ENCODE measurements around the gene ITGAE.

Gene ITGAE

DNA sequence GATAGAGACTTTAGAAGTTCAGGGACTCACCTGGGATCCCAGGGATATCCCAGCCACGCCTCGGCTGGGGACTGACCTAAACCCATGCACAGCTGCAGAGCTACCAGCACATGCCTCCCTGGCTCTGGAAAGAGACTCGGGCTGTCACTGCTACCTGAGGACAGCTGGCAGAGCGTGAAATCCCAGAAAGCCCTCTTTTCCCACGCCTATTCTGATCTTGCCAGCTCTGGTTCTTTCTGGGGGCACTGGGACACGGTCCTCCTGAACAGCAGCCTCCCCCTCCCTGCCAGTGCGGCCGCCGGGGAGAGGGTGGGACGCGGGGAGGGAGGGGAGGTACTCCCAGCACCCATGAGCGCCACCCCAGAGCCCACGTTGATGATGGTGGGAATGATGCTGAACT is 115.8 kb downstream of the ITGAE start:
- TF ChIP-seq ARNTL (CRISPR knock-in tag; IDR thresholded peaks at IDR 0.05; ENCODE audit: borderline replicate concordance, low read depth) (no peak), ZNF565 (CRISPR knock-in tag; conservative IDR thresholded peaks at IDR 0.05; ENCODE audit: low read depth) (no peak), ZNF8 (CRISPR knock-in tag; IDR thresholded peaks at IDR 0.05) (no peak), OSR1 (CRISPR knock-in tag; IDR thresholded peaks at IDR 0.05) (no peak), RARB (CRISPR knock-in tag; IDR thresholded peaks at IDR 0.05) (no peak), BACH2 (CRISPR knock-in tag; IDR thresholded peaks at IDR 0.05; ENCODE audit: borderline replicate concordance) (no peak), ZFP30 (CRISPR knock-in tag; IDR thresholded peaks at IDR 0.05) (no peak), CSDC2 (CRISPR knock-in tag; IDR thresholded peaks at IDR 0.05) (no peak)
- TF ChIP-seq, protein P1, sequence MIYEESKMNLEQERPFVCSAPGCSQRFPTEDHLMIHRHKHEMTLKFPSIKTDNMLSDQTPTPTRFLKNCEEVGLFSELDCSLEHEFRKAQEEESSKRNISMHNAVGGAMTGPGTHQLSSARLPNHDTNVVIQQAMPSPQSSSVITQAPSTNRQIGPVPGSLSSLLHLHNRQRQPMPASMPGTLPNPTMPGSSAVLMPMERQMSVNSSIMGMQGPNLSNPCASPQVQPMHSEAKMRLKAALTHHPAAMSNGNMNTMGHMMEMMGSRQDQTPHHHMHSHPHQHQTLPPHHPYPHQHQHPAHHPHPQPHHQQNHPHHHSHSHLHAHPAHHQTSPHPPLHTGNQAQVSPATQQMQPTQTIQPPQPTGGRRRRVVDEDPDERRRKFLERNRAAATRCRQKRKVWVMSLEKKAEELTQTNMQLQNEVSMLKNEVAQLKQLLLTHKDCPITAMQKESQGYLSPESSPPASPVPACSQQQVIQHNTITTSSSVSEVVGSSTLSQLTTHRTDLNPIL (CRISPR knock-in tag; IDR thresholded peaks at IDR 0.05; ENCODE audit: low read depth): no peak
- TF ChIP-seq, protein P2, sequence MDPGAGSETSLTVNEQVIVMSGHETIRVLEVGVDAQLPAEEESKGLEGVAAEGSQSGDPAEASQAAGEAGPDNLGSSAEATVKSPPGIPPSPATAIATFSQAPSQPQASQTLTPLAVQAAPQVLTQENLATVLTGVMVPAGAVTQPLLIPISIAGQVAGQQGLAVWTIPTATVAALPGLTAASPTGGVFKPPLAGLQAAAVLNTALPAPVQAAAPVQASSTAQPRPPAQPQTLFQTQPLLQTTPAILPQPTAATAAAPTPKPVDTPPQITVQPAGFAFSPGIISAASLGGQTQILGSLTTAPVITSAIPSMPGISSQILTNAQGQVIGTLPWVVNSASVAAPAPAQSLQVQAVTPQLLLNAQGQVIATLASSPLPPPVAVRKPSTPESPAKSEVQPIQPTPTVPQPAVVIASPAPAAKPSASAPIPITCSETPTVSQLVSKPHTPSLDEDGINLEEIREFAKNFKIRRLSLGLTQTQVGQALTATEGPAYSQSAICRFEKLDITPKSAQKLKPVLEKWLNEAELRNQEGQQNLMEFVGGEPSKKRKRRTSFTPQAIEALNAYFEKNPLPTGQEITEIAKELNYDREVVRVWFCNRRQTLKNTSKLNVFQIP (CRISPR knock-in tag; IDR thresholded peaks at IDR 0.05; ENCODE audit: borderline replicate concordance, low read depth): no peak

GRCh38 chr17:3683054-3683511 is 117.9 kb downstream of the ITGAE start:
- TF ChIP-seq BACH2 (CRISPR knock-in tag; IDR thresholded peaks at IDR 0.05; ENCODE audit: borderline replicate concordance) (no peak), ISL1 (CRISPR knock-in tag; IDR thresholded peaks at IDR 0.05) (no peak), ARNTL (CRISPR knock-in tag; IDR thresholded peaks at IDR 0.05; ENCODE audit: borderline replicate concordance, low read depth) (no peak), TCF4 (CRISPR knock-in tag; IDR thresholded peaks at IDR 0.05; ENCODE audit: borderline replicate concordance) (no peak), ZNF70 (CRISPR knock-in tag; IDR thresholded peaks at IDR 0.05) (no peak), TOX (CRISPR knock-in tag; IDR thresholded peaks at IDR 0.05; ENCODE audit: borderline replicate concordance) (no peak), SNAI2 (CRISPR knock-in tag; IDR thresholded peaks at IDR 0.05) (no peak), PPARA (CRISPR knock-in tag; IDR thresholded peaks at IDR 0.05; ENCODE audit: borderline replicate concordance) (no peak)
- TF ChIP-seq, protein P3, sequence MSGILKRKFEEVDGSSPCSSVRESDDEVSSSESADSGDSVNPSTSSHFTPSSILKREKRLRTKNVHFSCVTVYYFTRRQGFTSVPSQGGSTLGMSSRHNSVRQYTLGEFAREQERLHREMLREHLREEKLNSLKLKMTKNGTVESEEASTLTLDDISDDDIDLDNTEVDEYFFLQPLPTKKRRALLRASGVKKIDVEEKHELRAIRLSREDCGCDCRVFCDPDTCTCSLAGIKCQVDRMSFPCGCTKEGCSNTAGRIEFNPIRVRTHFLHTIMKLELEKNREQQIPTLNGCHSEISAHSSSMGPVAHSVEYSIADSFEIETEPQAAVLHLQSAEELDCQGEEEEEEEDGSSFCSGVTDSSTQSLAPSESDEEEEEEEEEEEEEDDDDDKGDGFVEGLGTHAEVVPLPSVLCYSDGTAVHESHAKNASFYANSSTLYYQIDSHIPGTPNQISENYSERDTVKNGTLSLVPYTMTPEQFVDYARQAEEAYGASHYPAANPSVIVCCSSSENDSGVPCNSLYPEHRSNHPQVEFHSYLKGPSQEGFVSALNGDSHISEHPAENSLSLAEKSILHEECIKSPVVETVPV (CRISPR knock-in tag; IDR thresholded peaks at IDR 0.05): no peak
- TF ChIP-seq, protein P4, sequence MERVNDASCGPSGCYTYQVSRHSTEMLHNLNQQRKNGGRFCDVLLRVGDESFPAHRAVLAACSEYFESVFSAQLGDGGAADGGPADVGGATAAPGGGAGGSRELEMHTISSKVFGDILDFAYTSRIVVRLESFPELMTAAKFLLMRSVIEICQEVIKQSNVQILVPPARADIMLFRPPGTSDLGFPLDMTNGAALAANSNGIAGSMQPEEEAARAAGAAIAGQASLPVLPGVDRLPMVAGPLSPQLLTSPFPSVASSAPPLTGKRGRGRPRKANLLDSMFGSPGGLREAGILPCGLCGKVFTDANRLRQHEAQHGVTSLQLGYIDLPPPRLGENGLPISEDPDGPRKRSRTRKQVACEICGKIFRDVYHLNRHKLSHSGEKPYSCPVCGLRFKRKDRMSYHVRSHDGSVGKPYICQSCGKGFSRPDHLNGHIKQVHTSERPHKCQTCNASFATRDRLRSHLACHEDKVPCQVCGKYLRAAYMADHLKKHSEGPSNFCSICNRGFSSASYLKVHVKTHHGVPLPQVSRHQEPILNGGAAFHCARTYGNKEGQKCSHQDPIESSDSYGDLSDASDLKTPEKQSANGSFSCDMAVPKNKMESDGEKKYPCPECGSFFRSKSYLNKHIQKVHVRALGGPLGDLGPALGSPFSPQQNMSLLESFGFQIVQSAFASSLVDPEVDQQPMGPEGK (CRISPR knock-in tag; IDR thresholded peaks at IDR 0.05; ENCODE audit: borderline replicate concordance): no peak

More for the DNA sequence above, 115.8 kb downstream of the ITGAE start:
- ATAC-seq: no peak

DNA sequence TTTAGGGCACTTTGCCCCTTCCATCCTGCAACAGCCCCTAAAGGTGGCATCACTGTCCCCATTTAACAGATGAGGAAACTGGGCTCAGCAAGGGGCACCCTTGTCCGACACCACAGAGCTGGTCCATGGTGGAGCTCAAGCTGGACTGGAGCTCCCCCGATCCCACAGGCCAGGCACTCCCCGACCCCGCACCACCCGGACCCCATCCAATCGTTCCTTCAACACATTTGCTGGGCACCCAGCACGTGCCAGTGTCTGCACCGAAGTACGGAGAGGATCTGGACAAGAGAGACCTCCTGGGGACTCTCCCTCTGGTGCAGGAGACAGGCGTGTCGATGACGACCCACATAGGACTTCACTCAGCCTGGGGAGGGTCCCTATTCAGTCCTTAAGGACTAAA is 119.0 kb downstream of the ITGAE start:
- no peak for ATAC-seq

More at GRCh38 chr17:3683054-3683511, 117.9 kb downstream of the ITGAE start:
- peak; percentile 86 for ATAC-seq

GRCh38 chr17:3681565-3681964 is 119.4 kb downstream of the ITGAE start:
- ATAC-seq: no peak
- TF ChIP-seq SNAI2 (CRISPR knock-in tag; IDR thresholded peaks at IDR 0.05) (no peak), PPARA (CRISPR knock-in tag; IDR thresholded peaks at IDR 0.05; ENCODE audit: borderline replicate concordance) (no peak), ZNF565 (CRISPR knock-in tag; conservative IDR thresholded peaks at IDR 0.05; ENCODE audit: low read depth) (no peak), CSDC2 (CRISPR knock-in tag; IDR thresholded peaks at IDR 0.05) (no peak), ZC3H10 (CRISPR knock-in tag; IDR thresholded peaks at IDR 0.05) (no peak), TOX (CRISPR knock-in tag; IDR thresholded peaks at IDR 0.05; ENCODE audit: borderline replicate concordance) (no peak), ARNTL (CRISPR knock-in tag; IDR thresholded peaks at IDR 0.05; ENCODE audit: borderline replicate concordance, low read depth) (no peak), BACH2 (CRISPR knock-in tag; IDR thresholded peaks at IDR 0.05; ENCODE audit: borderline replicate concordance) (no peak), OSR1 (CRISPR knock-in tag; IDR thresholded peaks at IDR 0.05) (no peak)

More for the DNA sequence above, 119.0 kb downstream of the ITGAE start:
- TF ChIP-seq ZNF8 (CRISPR knock-in tag; IDR thresholded peaks at IDR 0.05) (no peak), ZFP3 (CRISPR knock-in tag; IDR thresholded peaks at IDR 0.05) (no peak), OSR1 (CRISPR knock-in tag; IDR thresholded peaks at IDR 0.05) (no peak)

DNA sequence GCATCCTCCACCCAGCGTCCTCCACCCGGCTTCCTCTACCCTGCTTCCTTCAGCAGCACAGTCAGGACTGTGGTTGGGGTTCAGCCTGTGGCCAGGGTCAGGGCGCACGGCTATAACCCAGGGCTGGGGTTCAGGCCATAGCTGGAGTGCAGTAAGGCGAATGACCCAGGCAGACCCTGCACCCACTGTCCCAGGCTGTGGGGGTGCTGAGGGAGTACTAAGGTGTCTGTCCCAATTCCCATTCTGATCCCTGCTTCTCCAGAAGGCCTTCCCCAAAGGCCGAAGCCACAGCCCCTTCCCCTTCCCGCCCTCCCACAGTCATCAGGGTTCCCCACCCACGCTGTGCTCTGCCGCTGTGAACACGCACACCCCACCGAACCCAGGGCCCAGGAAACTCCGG is 119.9 kb downstream of the ITGAE start:
- TF ChIP-seq, protein P4 (CRISPR knock-in tag; IDR thresholded peaks at IDR 0.05; ENCODE audit: borderline replicate concordance): no peak
- TF ChIP-seq ISL1 (CRISPR knock-in tag; IDR thresholded peaks at IDR 0.05) (no peak), RARB (CRISPR knock-in tag; IDR thresholded peaks at IDR 0.05) (no peak), ESRRG (CRISPR knock-in tag; IDR thresholded peaks at IDR 0.05) (no peak)
- no peak for ATAC-seq
